Activated naive CD8-positive, alpha-beta T cell treated with anti-CD3 and anti-CD28 coated beads for 36 hours (primary cell): ENCODE results near the gene ENAM. TPM values are rescaled to one million over a fixed set of nuclear protein-coding genes. Genes with fewer than 3 reads are reported as not detected.
"Not testable (repeated sequence)": the region's sequence is repeated elsewhere in the genome, so short reads cannot be mapped to it uniquely, and the experiment has no call there.

ENCODE experiments used
- DNase-seq: peaks from one replicate; pipeline ENCODE4 v3.0.0; 2021
- H3K27ac Mint-ChIP-seq: one replicate; pipeline ENCODE4 v1.8.0; 2022; ENCODE audit warnings: mild to moderate bottlenecking, moderate library complexity, mixed read lengths
- H3K27me3 Mint-ChIP-seq: one replicate; pipeline ENCODE4 v1.8.0; 2022; ENCODE audit warnings: mild to moderate bottlenecking, mixed read lengths
- H3K36me3 Mint-ChIP-seq: one replicate; pipeline ENCODE4 v1.8.0; 2021; ENCODE audit warnings: mild to moderate bottlenecking, mixed read lengths
- H3K4me1 Mint-ChIP-seq: one replicate; pipeline ENCODE4 v1.8.0; 2021; ENCODE audit warnings: mixed read lengths
- H3K4me3 Mint-ChIP-seq: one replicate; pipeline ENCODE4 v1.8.0; 2022; ENCODE audit warnings: mild to moderate bottlenecking, moderate library complexity, mixed read lengths
- H3K9me3 Mint-ChIP-seq: one replicate; pipeline ENCODE4 v1.8.0; 2022; ENCODE audit warnings: mixed read lengths
- total RNA-seq, 2 experiments: library from RNA; stranded (reverse); gene quantifications; one replicate each; pipeline ENCODE4 v1.2.3, GENCODE V29; 2021

ENAM gene
- total RNA-seq, 2 experiments from 2014 or later: not detected

- DNase-seq: no peak
- H3K27ac Mint-ChIP-seq: no peak overlapping the region
- H3K36me3 Mint-ChIP-seq: no peaks in the 10 kb centered on the region
- H3K4me1 Mint-ChIP-seq: peaks cover 3% of the 10 kb centered on the region
- H3K27me3 Mint-ChIP-seq: no peaks in the 10 kb centered on the region
- H3K9me3 Mint-ChIP-seq: no peaks in the 10 kb centered on the region
- H3K4me3 Mint-ChIP-seq: no peak overlapping the region
These were observed 26.1 kb downstream of the ENAM start for GRCh38 chr4:70654605-70655011.

GRCh38 chr4:70657326-70657725, 28.8 kb downstream of the ENAM start:
- DNase-seq: no peak
- H3K4me3 Mint-ChIP-seq: no peak overlapping the region
- H3K27me3 Mint-ChIP-seq: no peaks in the 10 kb centered on the region
- H3K27ac Mint-ChIP-seq: no peak overlapping the region
- H3K9me3 Mint-ChIP-seq: no peaks in the 10 kb centered on the region
- H3K36me3 Mint-ChIP-seq: no peaks in the 10 kb centered on the region
- H3K4me1 Mint-ChIP-seq: peaks cover 9% of the 10 kb centered on the region

GRCh38 chr4:70658418-70658817, 29.9 kb downstream of the ENAM start:
- Mint-ChIP-seq H3K9me3 (no peaks in the 10 kb centered on the region), H3K27me3 (no peaks in the 10 kb centered on the region), H3K4me3 (no peak overlapping the region), H3K36me3 (no peaks in the 10 kb centered on the region), H3K27ac (no peak overlapping the region), H3K4me1 (peaks cover 9% of the 10 kb centered on the region)
- DNase-seq: no peak

- H3K36me3 Mint-ChIP-seq: no peaks in the 10 kb centered on the region
- no peak overlapping the region for H3K27ac Mint-ChIP-seq
- H3K27me3 Mint-ChIP-seq: no peaks in the 10 kb centered on the region
- peaks cover 9% of the 10 kb centered on the region for H3K4me1 Mint-ChIP-seq
- no peaks in the 10 kb centered on the region for H3K9me3 Mint-ChIP-seq
- H3K4me3 Mint-ChIP-seq: no peak overlapping the region
- DNase-seq: no peak
These were observed 31.6 kb downstream of the ENAM start for GRCh38 chr4:70660106-70660505.

GRCh38 chr4:70661309-70661922, 32.9 kb downstream of the ENAM start:
- not testable (repeated sequence) for H3K9me3 Mint-ChIP-seq, DNase-seq, H3K36me3 Mint-ChIP-seq, H3K4me3 Mint-ChIP-seq, H3K27me3 Mint-ChIP-seq, H3K27ac Mint-ChIP-seq
- H3K4me1 Mint-ChIP-seq: peaks cover 11% of the 10 kb centered on the region

GRCh38 chr4:70666369-70666768, 37.8 kb downstream of the ENAM start, which contains the start of gene JCHAIN:
TSS of gene JCHAIN (minus strand) at chr4:70666508. CDS start at chr4:70666490, 18 bp downstream.
- DNase-seq: no peak
- Mint-ChIP-seq H3K9me3 (no peaks in the 10 kb centered on the region), H3K4me1 (peaks cover 10% of the 10 kb centered on the region), H3K27me3 (peaks cover 3% of the 10 kb centered on the region), H3K27ac (no peak within 1 kb of the TSS), H3K36me3 (no peaks in the 10 kb centered on the region), H3K4me3 (no peak within 1 kb of the TSS)

- peaks cover 6% of the 10 kb centered on the region for H3K4me1 Mint-ChIP-seq
- peaks cover 3% of the 10 kb centered on the region for H3K27me3 Mint-ChIP-seq
These were observed 39.4 kb downstream of the ENAM start for GRCh38 chr4:70667740-70668535.

GRCh38 chr4:70670332-70671014, 41.9 kb downstream of the ENAM start:
- Mint-ChIP-seq H3K4me3 (no peak overlapping the region), H3K27me3 (peaks cover 5% of the 10 kb centered on the region), H3K27ac (no peak overlapping the region), H3K36me3 (no peaks in the 10 kb centered on the region), H3K4me1 (peaks cover 6% of the 10 kb centered on the region), H3K9me3 (no peaks in the 10 kb centered on the region)
- DNase-seq: no peak

More at GRCh38 chr4:70667740-70668535, 39.4 kb downstream of the ENAM start:
- H3K9me3 Mint-ChIP-seq: no peaks in the 10 kb centered on the region
- H3K4me3 Mint-ChIP-seq: no peak overlapping the region
- H3K36me3 Mint-ChIP-seq: no peaks in the 10 kb centered on the region
- no peak for DNase-seq
- no peak overlapping the region for H3K27ac Mint-ChIP-seq

GRCh38 chr4:70671091-70671490, 42.5 kb downstream of the ENAM start:
- no peak overlapping the region for H3K27ac Mint-ChIP-seq
- peaks cover 5% of the 10 kb centered on the region for H3K27me3 Mint-ChIP-seq
- peaks cover 6% of the 10 kb centered on the region for H3K4me1 Mint-ChIP-seq
- H3K36me3 Mint-ChIP-seq: no peaks in the 10 kb centered on the region
- no peak overlapping the region for H3K4me3 Mint-ChIP-seq
- no peak for DNase-seq
- H3K9me3 Mint-ChIP-seq: no peaks in the 10 kb centered on the region

- no peak for DNase-seq
- Mint-ChIP-seq H3K9me3 (no peaks in the 10 kb centered on the region), H3K4me1 (peaks cover 16% of the 10 kb centered on the region), H3K27ac (no peak overlapping the region), H3K36me3 (no peaks in the 10 kb centered on the region), H3K27me3 (peaks cover 5% of the 10 kb centered on the region), H3K4me3 (no peak overlapping the region)
These were observed 45.6 kb downstream of the ENAM start for GRCh38 chr4:70674191-70674590.

GRCh38 chr4:70674731-70675130, 46.2 kb downstream of the ENAM start:
- no peaks in the 10 kb centered on the region for H3K9me3 Mint-ChIP-seq

GRCh38 chr4:70676554-70677090, 48.1 kb downstream of the ENAM start:
- no peak overlapping the region for H3K4me3 Mint-ChIP-seq
- peaks cover 21% of the 10 kb centered on the region for H3K4me1 Mint-ChIP-seq
- DNase-seq: no peak
- no peaks in the 10 kb centered on the region for H3K36me3 Mint-ChIP-seq
- no peaks in the 10 kb centered on the region for H3K9me3 Mint-ChIP-seq
- H3K27ac Mint-ChIP-seq: no peak overlapping the region
- peaks cover 3% of the 10 kb centered on the region for H3K27me3 Mint-ChIP-seq

More at GRCh38 chr4:70674731-70675130, 46.2 kb downstream of the ENAM start:
- Mint-ChIP-seq H3K27me3 (peaks cover 5% of the 10 kb centered on the region), H3K36me3 (no peaks in the 10 kb centered on the region), H3K27ac (no peak overlapping the region), H3K4me3 (no peak overlapping the region), H3K4me1 (peaks cover 18% of the 10 kb centered on the region)
- no peak for DNase-seq

- Mint-ChIP-seq H3K27me3 (peaks cover 3% of the 10 kb centered on the region), H3K4me3 (no peak overlapping the region), H3K9me3 (no peaks in the 10 kb centered on the region), H3K27ac (no peak overlapping the region), H3K36me3 (no peaks in the 10 kb centered on the region), H3K4me1 (peaks cover 21% of the 10 kb centered on the region)
- DNase-seq: no peak
These were observed 49.9 kb downstream of the ENAM start for GRCh38 chr4:70678383-70678999.

GRCh38 chr4:70680934-70681333, 52.4 kb downstream of the ENAM start:
- H3K4me1 Mint-ChIP-seq: peaks cover 21% of the 10 kb centered on the region
- DNase-seq: no peak
- no peaks in the 10 kb centered on the region for H3K9me3 Mint-ChIP-seq
- no peak overlapping the region for H3K4me3 Mint-ChIP-seq
- H3K36me3 Mint-ChIP-seq: no peaks in the 10 kb centered on the region
- H3K27me3 Mint-ChIP-seq: no peaks in the 10 kb centered on the region
- H3K27ac Mint-ChIP-seq: no peak overlapping the region

GRCh38 chr4:70681704-70682103, 53.2 kb downstream of the ENAM start:
- no peak for DNase-seq
- Mint-ChIP-seq H3K27ac (no peak overlapping the region), H3K27me3 (no peaks in the 10 kb centered on the region), H3K9me3 (no peaks in the 10 kb centered on the region), H3K4me1 (peaks cover 18% of the 10 kb centered on the region), H3K36me3 (no peaks in the 10 kb centered on the region), H3K4me3 (no peak overlapping the region)
